ENCODE measurements around the gene KRTCAP3.

The KRTCAP3 gene

DNA sequence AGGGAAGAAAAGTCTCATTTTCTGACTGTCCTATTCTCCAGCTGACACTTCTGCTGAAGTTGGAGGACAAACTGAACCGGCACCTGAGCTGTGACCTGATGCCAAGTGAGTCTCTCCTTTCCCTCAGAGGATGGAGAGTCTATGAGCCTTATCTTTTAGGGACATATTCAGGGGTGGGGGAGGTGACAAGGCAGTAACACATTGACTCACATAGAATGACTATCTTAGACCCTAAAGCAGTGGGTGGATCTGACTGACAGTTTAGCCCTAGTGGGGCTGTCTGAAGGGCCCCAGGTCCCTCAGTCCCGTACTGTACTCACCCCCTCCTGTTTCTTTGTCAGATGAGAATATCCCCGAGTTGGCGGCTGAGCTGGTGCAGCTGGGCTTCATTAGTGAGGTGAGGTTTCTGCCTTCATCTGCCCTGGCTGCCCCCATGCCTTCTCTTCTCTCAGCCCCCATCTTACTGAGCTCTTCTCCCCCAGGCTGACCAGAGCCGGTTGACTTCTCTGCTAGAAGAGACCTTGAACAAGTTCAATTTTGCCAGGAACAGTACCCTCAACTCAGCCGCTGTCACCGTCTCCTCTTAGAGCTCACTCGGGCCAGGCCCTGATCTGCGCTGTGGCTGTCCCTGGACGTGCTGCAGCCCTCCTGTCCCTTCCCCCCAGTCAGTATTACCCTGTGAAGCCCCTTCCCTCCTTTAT, 805 bp upstream of the KRTCAP3 start:
- H3K4me3 ChIP-seq (replicated peaks; ENCODE audit: low read depth, low read length), result no peak overlapping the region
- DNase-seq (ENCODE audit: extremely low read depth, low read depth), result no peak
- TF ChIP-seq CTCF (IDR thresholded peaks at IDR 0.05; ENCODE audit: low read depth, low read length, missing control alignments), result no peak

DNA sequence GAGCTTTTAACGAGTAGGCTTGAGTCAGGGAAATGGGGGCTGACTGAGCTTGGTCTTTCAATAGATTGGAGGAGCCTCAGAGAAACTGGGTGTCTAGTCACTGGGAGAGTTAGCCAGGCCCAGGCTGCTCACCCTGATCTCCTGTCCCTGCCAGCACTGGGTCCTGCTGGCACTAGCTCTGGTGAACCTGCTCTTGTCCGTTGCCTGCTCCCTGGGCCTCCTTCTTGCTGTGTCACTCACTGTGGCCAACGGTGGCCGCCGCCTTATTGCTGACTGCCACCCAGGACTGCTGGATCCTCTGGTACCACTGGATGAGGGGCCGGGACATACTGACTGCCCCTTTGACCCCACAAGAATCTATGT, 720 bp downstream of the KRTCAP3 start:
- TF ChIP-seq CTCF (IDR thresholded peaks at IDR 0.05; ENCODE audit: low read depth, low read length, missing control alignments), result no peak
- H3K4me3 ChIP-seq (replicated peaks; ENCODE audit: low read depth, low read length), result no peak overlapping the region
- no peak for DNase-seq (ENCODE audit: extremely low read depth, low read depth)

GRCh38 chr2:27445155-27445554, 3.0 kb downstream of the KRTCAP3 start:
- no peak for TF ChIP-seq CTCF (IDR thresholded peaks at IDR 0.05; ENCODE audit: low read depth, low read length, missing control alignments)
- no peak overlapping the region for H3K4me3 ChIP-seq (replicated peaks; ENCODE audit: low read depth, low read length)

GRCh38 chr2:27445615-27446014, 3.4 kb downstream of the KRTCAP3 start:
- TF ChIP-seq CTCF (IDR thresholded peaks at IDR 0.05; ENCODE audit: low read depth, low read length, missing control alignments), result no peak

More at GRCh38 chr2:27445155-27445554, 3.0 kb downstream of the KRTCAP3 start:
- DNase-seq (ENCODE audit: extremely low read depth, low read depth), result no peak

GRCh38 chr2:27446057-27446456, 3.9 kb downstream of the KRTCAP3 start:
- DNase-seq (ENCODE audit: extremely low read depth, low read depth), result no peak
- no peak for TF ChIP-seq CTCF (IDR thresholded peaks at IDR 0.05; ENCODE audit: low read depth, low read length, missing control alignments)
- H3K4me3 ChIP-seq (replicated peaks; ENCODE audit: low read depth, low read length), result no peak overlapping the region

More at GRCh38 chr2:27445615-27446014, 3.4 kb downstream of the KRTCAP3 start:
- no peak for DNase-seq (ENCODE audit: extremely low read depth, low read depth)
- no peak overlapping the region for H3K4me3 ChIP-seq (replicated peaks; ENCODE audit: low read depth, low read length)

DNA sequence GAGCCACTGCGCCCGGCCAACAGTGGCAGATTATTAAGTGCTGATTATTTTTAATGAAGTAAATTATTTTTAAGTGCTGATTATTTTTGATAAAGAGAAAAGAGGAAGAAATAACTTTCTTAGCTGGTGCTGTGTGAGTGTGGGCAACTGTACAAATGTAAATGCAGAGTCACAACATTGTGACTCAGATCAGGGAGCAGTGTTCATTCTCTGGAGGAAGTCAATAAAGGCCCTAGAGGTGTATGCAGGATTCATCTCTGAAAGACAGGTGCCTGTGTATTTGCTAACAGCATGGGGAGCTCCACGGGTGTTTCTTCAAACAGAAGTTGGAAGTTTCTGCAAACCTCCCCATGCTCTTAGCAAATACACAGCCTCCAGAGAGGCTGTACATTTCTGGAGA, 6.2 kb downstream of the KRTCAP3 start:
- no peak for TF ChIP-seq CTCF (IDR thresholded peaks at IDR 0.05; ENCODE audit: low read depth, low read length, missing control alignments)
- DNase-seq (ENCODE audit: extremely low read depth, low read depth), result no peak
- H3K4me3 ChIP-seq (replicated peaks; ENCODE audit: low read depth, low read length), result no peak overlapping the region

GRCh38 chr2:27451095-27451494, 8.9 kb downstream of the KRTCAP3 start:
- no peak overlapping the region for H3K4me3 ChIP-seq (replicated peaks; ENCODE audit: low read depth, low read length)
- DNase-seq (ENCODE audit: extremely low read depth, low read depth), result no peak
- TF ChIP-seq CTCF (IDR thresholded peaks at IDR 0.05; ENCODE audit: low read depth, low read length, missing control alignments), result no peak

All from HFF-Myc (cell line).